ENCODE data around the gene SYTL2. TPM values are rescaled to one million over a fixed set of nuclear protein-coding genes. Genes with fewer than 3 reads are reported as not detected.
A peak's percentile ranks its signal among the peaks of the same experiment; 100 is the strongest.

The SYTL2 gene
- total RNA-seq, 1 experiment from 2014 or later = 132 TPM

- intact Hi-C loops (cut with micrococcal nuclease; ENCODE audit: unreplicated experiment) = no loop called here
- Histone ChIP-seq H3K4me1 (ENCODE audit: control insufficient read depth, insufficient read depth, low read length) (peaks cover 54% of the 10 kb centered on the region), H3K36me3 (ENCODE audit: control insufficient read depth, insufficient read depth, low read length) (no peaks in the 10 kb centered on the region; the same call in 1 of the 2 replicates), H3K9me3 (ENCODE audit: control insufficient read depth, insufficient read depth, low read depth, low read length) (no peaks in the 10 kb centered on the region), H3K27ac (ENCODE audit: low read length) (peak overlapping the region; percentile 5; the same call in 1 of the 2 replicates), H3K4me3 (ENCODE audit: low read depth in 2 of 2, low read length in 2 of 2) (no peak overlapping the region), H3K27me3 (ENCODE audit: control insufficient read depth, insufficient read depth, low read length) (no peaks in the 10 kb centered on the region)
- CTCF ChIA-PET = no interaction called here
- no peak for DNase-seq (ENCODE audit: low read depth, low spot score)
- POLR2A ChIA-PET = interaction anchor here (0.5 to 0.6 kb wide), 2 partner anchors 80 to 136 kb away, joined by 3 to 6 read pairs; no protein-coding TSS in a partner anchor
- in situ Hi-C loops (cut with HindIII; ENCODE audit: low pct_unique_long_range_greater_than_20kb, low sequenced_read_pairs) = no loop called here
- ATAC-seq = no peak
- BruUV-seq (replicated peaks) = no TSS peak
- no peak for TF ChIP-seq POLR2AphosphoS5 (IDR thresholded peaks at IDR 0.05; ENCODE audit: low read depth, low read length)
- no peak for TF ChIP-seq REST (IDR thresholded peaks at IDR 0.05; ENCODE audit: insufficient read depth in 1 of 2, low read depth in 2 of 2, low read length in 1 of 2)
Measured at GRCh38 chr11:85799142-85799541, 11.8 kb downstream of the SYTL2 start.

- no peaks in the 10 kb centered on the region for H3K27me3 ChIP-seq (ENCODE audit: control insufficient read depth, insufficient read depth, low read length)
- ChIA-PET CTCF (no interaction called here), POLR2A (interaction anchor here (0.6 to 0.8 kb wide), 2 partner anchors 8 to 79 kb away, joined by 3 to 4 read pairs; no protein-coding TSS in a partner anchor)
- BruUV-seq (replicated peaks) = no TSS peak
- TF ChIP-seq SIN3A (IDR thresholded peaks at IDR 0.05; ENCODE audit: borderline replicate concordance, insufficient read depth, low read depth, low read length) (no peak), TCF7L2 (IDR thresholded peaks at IDR 0.05; ENCODE audit: low read depth, low read length) (no peak), REST (IDR thresholded peaks at IDR 0.05; ENCODE audit: insufficient read depth in 1 of 2, low read depth in 2 of 2, low read length in 1 of 2) (no peak), POLR2AphosphoS5 (IDR thresholded peaks at IDR 0.05; ENCODE audit: low read depth, low read length) (no peak), CTCF (IDR thresholded peaks at IDR 0.05) (no peak)
- DNase-seq (ENCODE audit: low read depth, low spot score) = no peak
- peak overlapping the region; percentile 5; the same call in 1 of the 2 replicates for H3K27ac ChIP-seq (ENCODE audit: low read length)
- no peaks in the 10 kb centered on the region for H3K9me3 ChIP-seq (ENCODE audit: control insufficient read depth, insufficient read depth, low read depth, low read length)
- intact Hi-C loops (cut with micrococcal nuclease; ENCODE audit: unreplicated experiment) (no loop called here), in situ Hi-C loops (cut with HindIII; ENCODE audit: low pct_unique_long_range_greater_than_20kb, low sequenced_read_pairs) (no loop called here)
- H3K4me1 ChIP-seq (ENCODE audit: control insufficient read depth, insufficient read depth, low read length) = peaks cover 51% of the 10 kb centered on the region
- ATAC-seq = no peak
- H3K4me3 ChIP-seq (ENCODE audit: low read depth in 2 of 2, low read length in 2 of 2) = no peak overlapping the region
- H3K36me3 ChIP-seq (ENCODE audit: control insufficient read depth, insufficient read depth, low read length) = no peaks in the 10 kb centered on the region; the same call in 1 of the 2 replicates
Measured at GRCh38 chr11:85798361-85798760, 12.6 kb downstream of the SYTL2 start.

Data from Panc1 (cell line).